ENCODE results near the gene BAMBI.

BAMBI gene

DNA sequence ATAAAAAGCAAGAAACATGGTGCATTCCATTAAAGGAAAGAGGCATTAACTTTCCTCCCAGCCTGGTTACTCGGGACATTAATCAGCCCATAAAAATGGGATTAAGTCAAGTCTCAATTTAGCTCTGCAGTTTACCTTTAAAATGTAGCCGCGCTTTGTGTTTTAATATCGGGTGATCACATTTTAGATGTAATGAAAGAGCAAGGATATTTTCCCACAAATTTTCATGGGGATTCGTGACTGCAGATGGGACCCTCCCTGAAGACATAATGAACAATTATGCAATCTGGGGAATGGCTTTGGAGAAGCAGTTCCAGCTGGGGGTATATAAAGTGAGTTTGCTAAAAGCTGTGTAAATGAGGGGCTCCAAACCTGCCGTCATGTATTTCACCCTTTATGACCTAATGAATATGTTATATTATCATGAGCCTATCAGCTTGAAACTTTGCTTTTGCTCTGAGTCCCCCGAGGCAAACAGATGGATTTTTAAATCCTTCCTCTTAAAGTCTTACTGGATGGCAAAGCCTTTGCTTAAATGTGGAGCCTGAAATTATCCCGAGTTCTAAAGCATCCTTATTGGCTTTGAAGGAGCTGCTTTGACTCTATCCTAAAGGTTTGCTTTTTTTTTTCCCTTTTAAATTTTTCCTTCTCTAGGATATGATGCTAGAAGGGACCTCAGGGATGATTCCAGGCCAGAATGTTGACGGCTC, 31.8 kb downstream of the BAMBI start:
- no peak for DNase-seq
- Mint-ChIP-seq H3K4me3 (no peak overlapping the region), H3K27me3 (ENCODE audit: low read depth, poor library complexity) (peaks cover under 1% of the 10 kb centered on the region), H3K4me1 (peaks cover 38% of the 10 kb centered on the region), H3K36me3 (ENCODE audit: low read depth) (no peaks in the 10 kb centered on the region), H3K27ac (no peak overlapping the region), H3K9me3 (no peaks in the 10 kb centered on the region)
- TF ChIP-seq, protein P1, sequence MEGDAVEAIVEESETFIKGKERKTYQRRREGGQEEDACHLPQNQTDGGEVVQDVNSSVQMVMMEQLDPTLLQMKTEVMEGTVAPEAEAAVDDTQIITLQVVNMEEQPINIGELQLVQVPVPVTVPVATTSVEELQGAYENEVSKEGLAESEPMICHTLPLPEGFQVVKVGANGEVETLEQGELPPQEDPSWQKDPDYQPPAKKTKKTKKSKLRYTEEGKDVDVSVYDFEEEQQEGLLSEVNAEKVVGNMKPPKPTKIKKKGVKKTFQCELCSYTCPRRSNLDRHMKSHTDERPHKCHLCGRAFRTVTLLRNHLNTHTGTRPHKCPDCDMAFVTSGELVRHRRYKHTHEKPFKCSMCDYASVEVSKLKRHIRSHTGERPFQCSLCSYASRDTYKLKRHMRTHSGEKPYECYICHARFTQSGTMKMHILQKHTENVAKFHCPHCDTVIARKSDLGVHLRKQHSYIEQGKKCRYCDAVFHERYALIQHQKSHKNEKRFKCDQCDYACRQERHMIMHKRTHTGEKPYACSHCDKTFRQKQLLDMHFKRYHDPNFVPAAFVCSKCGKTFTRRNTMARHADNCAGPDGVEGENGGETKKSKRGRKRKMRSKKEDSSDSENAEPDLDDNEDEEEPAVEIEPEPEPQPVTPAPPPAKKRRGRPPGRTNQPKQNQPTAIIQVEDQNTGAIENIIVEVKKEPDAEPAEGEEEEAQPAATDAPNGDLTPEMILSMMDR (IDR thresholded peaks at IDR 0.05), result no peak

DNA sequence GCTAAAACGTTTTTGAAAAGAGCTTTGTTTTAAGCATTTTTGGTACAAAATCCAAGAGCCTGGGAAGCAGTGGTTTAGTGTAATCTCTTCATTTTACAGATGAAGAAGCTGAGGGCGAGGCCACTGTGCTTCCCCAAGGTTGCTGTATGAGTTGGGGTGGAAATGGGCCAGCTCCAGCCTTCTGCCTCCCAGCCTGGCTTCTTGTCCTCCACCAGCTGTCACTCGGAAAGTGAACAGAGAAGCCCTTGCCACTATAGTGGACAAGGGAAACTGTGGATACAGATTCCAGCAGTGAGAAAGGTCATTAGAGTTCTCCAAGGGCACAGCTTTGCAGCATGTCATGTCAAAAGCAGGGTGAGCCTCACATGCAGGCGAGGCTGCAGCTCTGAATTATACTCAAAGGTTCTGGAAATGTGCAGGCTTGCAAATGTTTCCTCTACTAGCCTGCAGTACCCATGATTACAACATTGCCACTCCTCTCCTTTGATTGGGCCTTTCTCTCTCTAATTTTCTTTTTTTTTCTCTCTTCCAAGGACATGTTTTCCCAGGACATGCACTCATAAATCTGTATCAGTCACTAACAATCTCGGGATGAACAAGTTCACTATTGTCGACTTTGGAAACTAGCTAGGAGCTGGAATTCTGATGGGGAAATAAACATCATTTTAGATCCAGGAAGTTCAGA, 33.0 kb downstream of the BAMBI start:
- TF ChIP-seq, protein P1 (IDR thresholded peaks at IDR 0.05), result no peak
- Mint-ChIP-seq H3K4me3 (no peak overlapping the region), H3K9me3 (no peaks in the 10 kb centered on the region), H3K27ac (no peak overlapping the region), H3K4me1 (peaks cover 39% of the 10 kb centered on the region), H3K27me3 (ENCODE audit: low read depth, poor library complexity) (no peaks in the 10 kb centered on the region), H3K36me3 (ENCODE audit: low read depth) (no peaks in the 10 kb centered on the region)
- no peak for DNase-seq

DNA sequence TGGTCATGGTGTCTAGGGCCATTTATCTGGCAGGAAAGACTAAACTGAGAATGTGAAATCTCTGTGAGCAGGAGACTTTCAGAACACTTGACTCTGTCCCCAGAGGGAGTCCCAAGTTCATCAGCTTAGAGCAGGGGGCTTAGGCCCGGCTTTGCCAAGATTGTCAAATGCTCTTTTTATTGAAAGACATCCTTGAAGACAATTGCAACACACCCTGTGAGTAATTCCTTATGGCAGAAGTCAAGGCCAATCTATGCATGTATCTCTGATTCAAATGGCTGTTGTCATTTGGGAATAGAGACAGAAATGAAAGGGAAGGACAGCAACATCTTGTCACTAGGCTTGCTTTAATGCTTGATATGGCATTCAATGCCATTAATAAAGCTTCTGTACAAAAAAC, 33.7 kb downstream of the BAMBI start:
- Mint-ChIP-seq H3K4me3 (no peak overlapping the region), H3K27me3 (ENCODE audit: low read depth, poor library complexity) (no peaks in the 10 kb centered on the region)

DNA sequence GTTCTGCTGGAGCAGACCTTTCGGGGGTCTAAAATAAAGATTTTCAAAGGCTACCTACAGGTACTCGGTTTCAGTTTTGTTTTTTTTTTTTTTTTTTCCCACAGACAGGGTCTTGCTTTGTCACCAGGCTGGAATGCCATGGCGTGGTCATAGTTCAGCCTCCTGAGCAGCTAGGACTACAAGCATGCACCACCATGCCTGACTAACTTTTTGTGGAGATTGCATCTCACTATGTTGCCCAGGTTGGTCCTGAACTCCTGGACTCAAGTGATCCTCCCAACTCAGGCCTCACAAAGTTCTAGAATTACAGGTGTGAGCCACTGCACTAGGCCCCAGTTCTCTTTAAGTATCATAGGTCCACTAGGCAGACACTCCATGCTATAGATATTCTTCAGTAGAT, 34.5 kb downstream of the BAMBI start:
- no peak overlapping the region for H3K27ac Mint-ChIP-seq
- H3K36me3 Mint-ChIP-seq (ENCODE audit: low read depth), result no peaks in the 10 kb centered on the region
- TF ChIP-seq, protein P1 (IDR thresholded peaks at IDR 0.05), result no peak
- H3K4me1 Mint-ChIP-seq, result peaks cover 38% of the 10 kb centered on the region
- DNase-seq, result no peak
- H3K27me3 Mint-ChIP-seq (ENCODE audit: low read depth, poor library complexity), result no peaks in the 10 kb centered on the region
- H3K9me3 Mint-ChIP-seq, result no peaks in the 10 kb centered on the region
- H3K4me3 Mint-ChIP-seq, result no peak overlapping the region

More for the DNA sequence above, 33.7 kb downstream of the BAMBI start:
- DNase-seq, result no peak
- Mint-ChIP-seq H3K27ac (no peak overlapping the region), H3K4me1 (peaks cover 40% of the 10 kb centered on the region), H3K36me3 (ENCODE audit: low read depth) (no peaks in the 10 kb centered on the region), H3K9me3 (no peaks in the 10 kb centered on the region)
- TF ChIP-seq, protein P1 (IDR thresholded peaks at IDR 0.05), result no peak

DNA sequence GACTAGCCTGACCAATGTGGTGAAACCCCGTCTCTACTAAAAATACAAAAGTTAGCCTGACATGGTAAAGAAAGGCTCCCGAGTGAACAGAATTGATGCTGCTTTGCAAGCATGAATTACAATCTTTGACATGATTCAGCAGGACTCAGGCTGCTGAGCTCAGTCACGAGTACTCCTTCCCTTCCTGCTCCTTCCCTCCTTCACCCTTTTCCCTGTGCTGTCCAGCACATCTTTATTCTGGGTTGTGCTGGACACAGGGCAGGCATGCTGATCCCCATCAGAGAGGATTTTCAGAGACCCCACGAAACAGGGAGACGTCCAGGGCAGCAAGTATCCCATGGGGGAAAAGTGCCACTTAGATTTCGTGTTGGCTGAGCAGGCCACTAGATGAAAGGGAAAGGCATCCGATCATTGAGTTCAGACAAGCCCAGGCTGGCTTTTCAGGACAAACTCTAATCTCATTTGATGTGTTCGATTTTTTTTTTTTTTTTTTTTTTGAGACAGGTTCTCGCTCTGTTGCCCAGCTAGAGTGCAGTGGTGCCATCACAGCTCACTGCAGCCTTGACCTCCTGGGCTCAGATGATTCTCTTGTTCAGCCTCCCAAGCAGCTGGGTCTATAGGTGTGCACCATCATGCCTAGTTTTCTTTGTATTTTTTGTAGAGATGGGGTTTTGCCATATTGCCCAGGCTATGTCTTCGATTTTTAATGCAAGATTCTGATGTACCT, 36.5 kb downstream of the BAMBI start:
- DNase-seq, result no peak
- Mint-ChIP-seq H3K27ac (no peak overlapping the region), H3K4me3 (no peak overlapping the region)

More for the DNA sequence above, 36.5 kb downstream of the BAMBI start:
- TF ChIP-seq, protein P1 (IDR thresholded peaks at IDR 0.05), result no peak
- H3K9me3 Mint-ChIP-seq, result no peaks in the 10 kb centered on the region
- H3K27me3 Mint-ChIP-seq (ENCODE audit: low read depth, poor library complexity), result peaks cover 9% of the 10 kb centered on the region
- H3K36me3 Mint-ChIP-seq (ENCODE audit: low read depth), result no peaks in the 10 kb centered on the region
- H3K4me1 Mint-ChIP-seq, result peaks cover 29% of the 10 kb centered on the region

Data from nephron progenitor cell (in vitro differentiated cells).